ENCODE results near the gene MIF. TPM values are rescaled to one million over a fixed set of nuclear protein-coding genes. Genes with fewer than 3 reads are reported as not detected.

Gene MIF
- total and polyA plus RNA-seq, 12 donors: 49.4 to 2,556 (median 820) TPM

GRCh38 chr22:23877566-23877965, 16.6 kb upstream of the MIF start:
- Histone ChIP-seq H3K27me3 (no peaks in the 10 kb centered on the region), H3K4me3 (no peak overlapping the region), H3K4me1 (replicated peaks in 1 of 2) (no peaks in the 10 kb centered on the region), H3K9me3 (replicated peaks in 1 of 3) (no peaks in the 10 kb centered on the region), H3K36me3 (replicated peaks in 1 of 2) (peaks cover 0 to 4% of the 10 kb centered on the region in 2 donors), H3K27ac (no peak overlapping the region)
- TF ChIP-seq POLR2A (IDR thresholded peaks at IDR 0.05) (no peak), CTCF (IDR thresholded peaks at IDR 0.05) (no peak)
- 88 to 97% (median 95%) methylated on average over 5 to 8 of the region's 8 CpGs for WGBS, 4 donors
- no peak for DNase-seq
- intact Hi-C loops (cut with DNase I): no loop called here

- no peak overlapping the region for H3K4me3 ChIP-seq
- DNase-seq: no peak
- peaks cover 0 to 4% of the 10 kb centered on the region in 2 donors for H3K36me3 ChIP-seq (replicated peaks in 1 of 2)
- TF ChIP-seq CTCF (IDR thresholded peaks at IDR 0.05): no peak
- TF ChIP-seq POLR2A (IDR thresholded peaks at IDR 0.05): no peak
- WGBS, 4 donors: 87 to 94% (median 92%) methylated on average over 7 of the region's 7 CpGs
- H3K27me3 ChIP-seq: no peaks in the 10 kb centered on the region
- no peaks in the 10 kb centered on the region for H3K4me1 ChIP-seq (replicated peaks in 1 of 2)
- H3K9me3 ChIP-seq (replicated peaks in 1 of 3): no peaks in the 10 kb centered on the region
- H3K27ac ChIP-seq: no peak overlapping the region
- intact Hi-C loops (cut with DNase I): no loop called here
Measured at GRCh38 chr22:23878219-23878618, 16.0 kb upstream of the MIF start.

GRCh38 chr22:23882370-23882769, 11.8 kb upstream of the MIF start:
- H3K27ac ChIP-seq: no peak overlapping the region
- intact Hi-C loops (cut with DNase I): no loop called here
- TF ChIP-seq CTCF (IDR thresholded peaks at IDR 0.05) (no peak), POLR2A (IDR thresholded peaks at IDR 0.05) (no peak)
- no peak overlapping the region for H3K4me3 ChIP-seq
- no peaks in the 10 kb centered on the region for H3K27me3 ChIP-seq
- no peaks in the 10 kb centered on the region for H3K36me3 ChIP-seq (replicated peaks in 1 of 2)
- WGBS, 4 donors: 84 to 95% (median 90%) methylated on average over 13 to 20 of the region's 20 CpGs
- no peaks in the 10 kb centered on the region for H3K9me3 ChIP-seq (replicated peaks in 1 of 3)
- no peak for DNase-seq
- no peaks in the 10 kb centered on the region for H3K4me1 ChIP-seq (replicated peaks in 1 of 2)

GRCh38 chr22:23883658-23884057, 10.5 kb upstream of the MIF start:
- intact Hi-C loops (cut with DNase I): no loop called here
- Histone ChIP-seq H3K27me3 (no peaks in the 10 kb centered on the region), H3K27ac (no peak overlapping the region), H3K36me3 (replicated peaks in 1 of 2) (no peaks in the 10 kb centered on the region), H3K4me3 (no peak overlapping the region), H3K4me1 (replicated peaks in 1 of 2) (peaks cover 6 to 9% of the 10 kb centered on the region in 2 donors), H3K9me3 (replicated peaks in 1 of 3) (no peaks in the 10 kb centered on the region)
- 90 to 97% (median 95%) methylated on average over 2 to 9 of the region's 9 CpGs for WGBS, 4 donors
- DNase-seq: no peak
- TF ChIP-seq POLR2A (IDR thresholded peaks at IDR 0.05) (no peak), CTCF (IDR thresholded peaks at IDR 0.05) (no peak)
